DND-41 (cell line): ENCODE measurements around the gene ATP6V0B.

Experiments
- ATAC-seq: fragments of 200-7000 bp; cut with Tn5 transposase; 3 replicates; pipeline ENCODE4 v1.9.1; 2021; ENCODE audit warnings: low read depth; ENCODE audit not compliant: insufficient read depth
- DNase-seq: peaks from one replicate; pipeline ENCODE4 v3.0.0-alpha.2; 2020
- H2AFZ ChIP-seq: 2 replicates; pipeline ENCODE4 v1.6.0; 2012; ENCODE audit warnings: low read depth, low read length
- H3K27ac ChIP-seq: 2 replicates; pipeline ENCODE4 v1.5.1; 2012; ENCODE audit warnings: low read length, inconsistent platforms
- H3K27me3 ChIP-seq: fragments of 200-600 bp; sonication (generic); 2 replicates; pipeline ENCODE4 v1.6.0; 2012; ENCODE audit warnings: low read length, mild to moderate bottlenecking, inconsistent platforms; ENCODE audit not compliant: insufficient read depth, poor library complexity
- H3K36me3 ChIP-seq: 2 replicates; pipeline ENCODE4 v1.5.1; 2012; ENCODE audit warnings: low read length, inconsistent platforms; ENCODE audit not compliant: insufficient read depth
- H3K4me1 ChIP-seq: 2 replicates; pipeline ENCODE4 v1.5.1; 2012; ENCODE audit warnings: mild to moderate bottlenecking, low read length; ENCODE audit not compliant: insufficient read depth
- H3K4me2 ChIP-seq: 2 replicates; pipeline ENCODE4 v1.6.0; 2012; ENCODE audit warnings: mild to moderate bottlenecking, moderate library complexity, low read length, inconsistent platforms; ENCODE audit not compliant: insufficient read depth
- H3K4me3 ChIP-seq, 2 experiments: fragments of 200-600 bp in 1 of 2; shearing (Covaris generic) in 1 of 2; 2 replicates each; pipeline ENCODE4 v1.5.1; 2012 to 2016; ENCODE audit warnings: inconsistent platforms in 2 of 2, low read length in 2 of 2, mild to moderate bottlenecking in 2 of 2, low read depth in 1 of 2, moderate library complexity in 1 of 2
- H3K79me2 ChIP-seq: 2 replicates; pipeline ENCODE4 v1.6.0; 2012; ENCODE audit warnings: low read length, inconsistent platforms; ENCODE audit not compliant: insufficient read depth
- H3K9ac ChIP-seq: 2 replicates; pipeline ENCODE4 v1.6.0; 2012; ENCODE audit warnings: low read depth, mild to moderate bottlenecking, inconsistent platforms, low read length, moderate library complexity
- H3K9me3 ChIP-seq: 2 replicates; pipeline ENCODE4 v1.5.1; 2012; ENCODE audit warnings: low read length, moderate library complexity, mild to moderate bottlenecking, inconsistent platforms; ENCODE audit not compliant: insufficient read depth, severe bottlenecking
- H4K20me1 ChIP-seq: 2 replicates; pipeline ENCODE4 v1.6.0; 2012; ENCODE audit warnings: low read length; ENCODE audit not compliant: insufficient read depth
- EZH2 ChIP-seq: IDR thresholded peaks from 3 replicates; pipeline ENCODE4 v1.6.1; 2012; ENCODE audit warnings: borderline replicate concordance, low read depth, mild to moderate bottlenecking, moderate library complexity, low read length, inconsistent platforms; ENCODE audit not compliant: severe bottlenecking
- TF ChIP-seq, protein P1 (sequence below): IDR thresholded peaks from 2 replicates; pipeline ENCODE4 v1.5.1; 2012; ENCODE audit warnings: borderline replicate concordance, low read length, moderate library complexity, mild to moderate bottlenecking; ENCODE audit not compliant: poor library complexity, severe bottlenecking; ENCODE audit errors: extremely low read depth

Gene ATP6V0B

DNA sequence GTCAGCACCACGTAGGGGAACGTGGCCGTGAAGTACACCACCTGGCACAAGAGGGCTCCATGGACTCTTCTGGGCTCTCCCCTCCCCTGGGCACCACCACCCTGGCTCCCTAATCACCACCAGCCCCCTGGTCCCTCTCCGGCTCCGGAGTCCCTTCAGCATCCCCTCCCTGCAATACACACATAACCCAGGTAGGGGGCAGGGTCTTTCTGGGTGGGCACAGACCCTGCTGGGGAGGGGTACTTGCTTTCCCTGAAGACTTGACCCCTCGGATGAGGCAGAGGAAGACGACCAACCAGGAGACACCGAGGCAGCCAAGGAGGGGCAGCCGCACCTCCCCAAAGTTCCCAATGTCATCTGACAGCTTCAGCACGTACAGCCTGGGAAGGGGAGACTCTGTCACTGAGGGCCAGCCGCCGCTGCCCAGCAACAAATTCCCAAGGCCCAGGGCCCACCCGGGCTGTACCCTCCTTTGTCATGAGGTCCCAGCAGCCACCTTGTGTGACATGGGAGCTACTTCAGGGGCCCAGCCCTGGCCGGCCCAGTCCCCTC, 27.9 kb downstream of the ATP6V0B start:
- Histone ChIP-seq H3K4me2 (no peak overlapping the region), H3K27ac (no peak overlapping the region), H3K27me3 (no peaks in the 10 kb centered on the region), H3K9me3 (no peaks in the 10 kb centered on the region), H2AFZ (no peak overlapping the region), H3K4me1 (no peaks in the 10 kb centered on the region), H3K9ac (no peak overlapping the region), H3K4me3 (no peak overlapping the region), H4K20me1 (no peaks in the 10 kb centered on the region; the same call in 1 of the 2 replicates), H3K79me2 (no peaks in the 10 kb centered on the region), H3K36me3 (no peaks in the 10 kb centered on the region)
- no peak for TF ChIP-seq EZH2
- TF ChIP-seq, protein P1, sequence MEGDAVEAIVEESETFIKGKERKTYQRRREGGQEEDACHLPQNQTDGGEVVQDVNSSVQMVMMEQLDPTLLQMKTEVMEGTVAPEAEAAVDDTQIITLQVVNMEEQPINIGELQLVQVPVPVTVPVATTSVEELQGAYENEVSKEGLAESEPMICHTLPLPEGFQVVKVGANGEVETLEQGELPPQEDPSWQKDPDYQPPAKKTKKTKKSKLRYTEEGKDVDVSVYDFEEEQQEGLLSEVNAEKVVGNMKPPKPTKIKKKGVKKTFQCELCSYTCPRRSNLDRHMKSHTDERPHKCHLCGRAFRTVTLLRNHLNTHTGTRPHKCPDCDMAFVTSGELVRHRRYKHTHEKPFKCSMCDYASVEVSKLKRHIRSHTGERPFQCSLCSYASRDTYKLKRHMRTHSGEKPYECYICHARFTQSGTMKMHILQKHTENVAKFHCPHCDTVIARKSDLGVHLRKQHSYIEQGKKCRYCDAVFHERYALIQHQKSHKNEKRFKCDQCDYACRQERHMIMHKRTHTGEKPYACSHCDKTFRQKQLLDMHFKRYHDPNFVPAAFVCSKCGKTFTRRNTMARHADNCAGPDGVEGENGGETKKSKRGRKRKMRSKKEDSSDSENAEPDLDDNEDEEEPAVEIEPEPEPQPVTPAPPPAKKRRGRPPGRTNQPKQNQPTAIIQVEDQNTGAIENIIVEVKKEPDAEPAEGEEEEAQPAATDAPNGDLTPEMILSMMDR, result peak; percentile 40
- no peak for ATAC-seq
- no peak for DNase-seq

DNA sequence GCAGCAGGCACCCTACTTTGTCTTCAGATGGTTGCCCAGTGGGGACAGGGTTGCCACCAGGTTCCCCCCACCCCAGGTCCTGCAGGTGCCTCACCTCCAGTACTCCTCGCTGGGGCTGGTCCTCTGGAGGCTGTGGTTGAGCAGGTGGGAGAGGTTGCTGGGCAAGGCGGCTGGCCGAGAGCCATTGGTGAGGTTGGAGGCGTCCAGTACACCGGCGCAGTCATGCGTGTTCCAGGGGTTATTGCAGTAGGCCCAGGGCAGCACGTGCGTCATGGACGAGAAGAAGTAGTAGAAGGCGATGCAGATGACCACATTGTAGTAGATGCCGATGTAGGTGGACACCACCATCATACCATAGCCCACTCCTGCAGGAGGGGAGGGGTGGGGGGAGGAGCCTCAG, 33.5 kb downstream of the ATP6V0B start:
- Histone ChIP-seq H3K27ac (no peak overlapping the region), H4K20me1 (no peaks in the 10 kb centered on the region), H3K4me2 (no peak overlapping the region), H3K4me1 (no peaks in the 10 kb centered on the region), H3K9ac (no peak overlapping the region), H3K9me3 (no peaks in the 10 kb centered on the region), H3K79me2 (no peaks in the 10 kb centered on the region), H3K36me3 (no peaks in the 10 kb centered on the region), H3K27me3 (no peaks in the 10 kb centered on the region), H2AFZ (no peak overlapping the region), H3K4me3 (no peak overlapping the region)
- TF ChIP-seq, protein P1, result no peak
- no peak for TF ChIP-seq EZH2
- ATAC-seq, result no peak
- DNase-seq, result no peak

GRCh38 chr1:44010935-44011471, 36.2 kb downstream of the ATP6V0B start:
- Histone ChIP-seq H3K4me2 (no peak overlapping the region), H4K20me1 (no peaks in the 10 kb centered on the region), H3K27me3 (no peaks in the 10 kb centered on the region), H3K27ac (no peak overlapping the region), H3K4me1 (no peaks in the 10 kb centered on the region), H3K9me3 (no peaks in the 10 kb centered on the region), H3K79me2 (no peaks in the 10 kb centered on the region), H3K36me3 (no peaks in the 10 kb centered on the region), H3K9ac (no peak overlapping the region), H2AFZ (no peak overlapping the region), H3K4me3 (no peak overlapping the region)
- no peak for DNase-seq
- no peak for TF ChIP-seq EZH2
- TF ChIP-seq, protein P1, result no peak
- no peak for ATAC-seq
